ENCODE data around the gene AGT.

DNA sequence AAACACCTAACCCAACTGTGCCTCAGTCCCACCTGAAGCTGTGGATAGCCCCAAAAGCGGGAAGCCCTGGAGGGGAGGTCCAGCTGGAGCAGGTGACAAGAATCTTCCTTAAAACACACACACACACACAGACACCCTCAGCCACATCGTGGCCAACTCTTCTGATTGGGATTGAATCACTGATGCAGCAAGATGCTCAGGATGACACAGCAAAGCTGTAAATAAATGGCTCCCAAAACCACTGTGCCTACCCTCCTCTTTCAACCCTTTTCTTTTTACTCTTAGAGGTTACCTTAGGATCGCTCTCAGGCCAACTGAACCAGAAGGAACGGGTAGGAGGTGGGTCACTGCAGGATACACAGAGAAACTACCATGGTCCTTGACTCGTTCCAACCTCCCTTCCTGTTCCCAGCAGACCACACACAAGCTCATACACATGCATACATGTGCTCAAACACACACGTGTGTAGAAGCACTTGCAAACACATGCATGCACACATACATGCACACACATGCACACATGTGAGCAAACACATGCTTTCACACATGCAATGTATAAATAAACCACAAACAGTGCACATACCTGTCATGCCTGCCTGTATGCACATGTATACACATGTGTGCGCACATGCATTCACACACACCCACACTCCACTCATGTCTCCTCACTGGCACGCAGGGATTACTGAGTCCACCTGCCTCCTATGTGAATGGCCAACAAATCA is 47.7 kb upstream of the AGT start:
- TF ChIP-seq, protein P1, sequence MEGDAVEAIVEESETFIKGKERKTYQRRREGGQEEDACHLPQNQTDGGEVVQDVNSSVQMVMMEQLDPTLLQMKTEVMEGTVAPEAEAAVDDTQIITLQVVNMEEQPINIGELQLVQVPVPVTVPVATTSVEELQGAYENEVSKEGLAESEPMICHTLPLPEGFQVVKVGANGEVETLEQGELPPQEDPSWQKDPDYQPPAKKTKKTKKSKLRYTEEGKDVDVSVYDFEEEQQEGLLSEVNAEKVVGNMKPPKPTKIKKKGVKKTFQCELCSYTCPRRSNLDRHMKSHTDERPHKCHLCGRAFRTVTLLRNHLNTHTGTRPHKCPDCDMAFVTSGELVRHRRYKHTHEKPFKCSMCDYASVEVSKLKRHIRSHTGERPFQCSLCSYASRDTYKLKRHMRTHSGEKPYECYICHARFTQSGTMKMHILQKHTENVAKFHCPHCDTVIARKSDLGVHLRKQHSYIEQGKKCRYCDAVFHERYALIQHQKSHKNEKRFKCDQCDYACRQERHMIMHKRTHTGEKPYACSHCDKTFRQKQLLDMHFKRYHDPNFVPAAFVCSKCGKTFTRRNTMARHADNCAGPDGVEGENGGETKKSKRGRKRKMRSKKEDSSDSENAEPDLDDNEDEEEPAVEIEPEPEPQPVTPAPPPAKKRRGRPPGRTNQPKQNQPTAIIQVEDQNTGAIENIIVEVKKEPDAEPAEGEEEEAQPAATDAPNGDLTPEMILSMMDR (optimal IDR thresholded peaks at IDR 0.05 in 1 of 3, IDR thresholded peaks at IDR 0.05 in 1 of 3, conservative IDR thresholded peaks at IDR 0.05 in 1 of 3; ENCODE audit: extremely low read depth in 1 of 3, insufficient read depth in 2 of 3, low read length in 3 of 3) = no peak
- no peak for TF ChIP-seq EZH2 (IDR thresholded peaks at IDR 0.05; ENCODE audit: low read length)
